ENCODE measurements around the gene PCSK6. TPM values are rescaled to one million over a fixed set of nuclear protein-coding genes. Genes with fewer than 3 reads are reported as not detected.

The PCSK6 gene
- total RNA-seq, 2 experiments from 2014 or later = 0.28 TPM; not detected in 1

GRCh38 chr15:101447168-101447533, 42.4 kb downstream of the PCSK6 start:
- H3K4me3 ChIP-seq (ENCODE audit: low read length) = no peak overlapping the region
- peaks cover 0 to 9% of the 10 kb centered on the region in 2 experiments for H3K27me3 ChIP-seq (ENCODE audit: control insufficient read depth in 1 of 2, insufficient read depth in 2 of 2, low read length in 2 of 2)
- no peaks in the 10 kb centered on the region for H3K36me3 Mint-ChIP-seq (ENCODE audit: low read depth)
- CTCF ChIA-PET = no interaction called here
- peaks cover 32% of the 10 kb centered on the region for H3K27me3 Mint-ChIP-seq
- no peaks in the 10 kb centered on the region for H3K4me1 Mint-ChIP-seq (ENCODE audit: low read depth)
- H3K9me3 ChIP-seq (ENCODE audit: control insufficient read depth in 1 of 2, insufficient read depth in 1 of 2, low read length in 2 of 2) = peaks cover 0 to 11% of the 10 kb centered on the region in 2 experiments
- no peak for DNase-seq
- no peak for ATAC-seq (ENCODE audit: poor library complexity)
- TF ChIP-seq CTCF (IDR thresholded peaks at IDR 0.05) = no peak
- H3K36me3 ChIP-seq (ENCODE audit: insufficient read depth, low read length) = no peaks in the 10 kb centered on the region
- intact Hi-C loops (cut with DNase I, micrococcal nuclease) = no loop called here
- H3K27ac ChIP-seq (ENCODE audit: low read depth in 1 of 2, low read length in 2 of 2) = no peak overlapping the region
- peaks cover 5% of the 10 kb centered on the region for H3K4me1 ChIP-seq (ENCODE audit: insufficient read depth, low read length)
- POLR2A ChIA-PET = no interaction called here
- no peak overlapping the region for H3K27ac Mint-ChIP-seq
- no peak overlapping the region for H3K4me3 Mint-ChIP-seq
- peaks cover 2% of the 10 kb centered on the region for H3K9me3 Mint-ChIP-seq

- Histone ChIP-seq H3K27me3 (ENCODE audit: control insufficient read depth in 1 of 2, insufficient read depth in 2 of 2, low read length in 2 of 2) (peaks cover 0 to 9% of the 10 kb centered on the region in 2 experiments), H3K36me3 (ENCODE audit: insufficient read depth, low read length) (no peaks in the 10 kb centered on the region), H3K9me3 (ENCODE audit: control insufficient read depth in 1 of 2, insufficient read depth in 1 of 2, low read length in 2 of 2) (peaks cover 0 to 11% of the 10 kb centered on the region in 2 experiments), H3K27ac (ENCODE audit: low read depth in 1 of 2, low read length in 2 of 2) (no peak overlapping the region), H3K4me1 (ENCODE audit: insufficient read depth, low read length) (peaks cover 7% of the 10 kb centered on the region), H3K4me3 (ENCODE audit: low read length) (no peak overlapping the region)
- Mint-ChIP-seq H3K4me1 (ENCODE audit: low read depth) (no peaks in the 10 kb centered on the region), H3K4me3 (no peak overlapping the region), H3K9me3 (peaks cover 2% of the 10 kb centered on the region), H3K36me3 (ENCODE audit: low read depth) (no peaks in the 10 kb centered on the region), H3K27me3 (peaks cover 27% of the 10 kb centered on the region), H3K27ac (no peak overlapping the region)
- intact Hi-C loops (cut with DNase I, micrococcal nuclease) = no loop called here
- TF ChIP-seq CTCF (IDR thresholded peaks at IDR 0.05) = no peak
- DNase-seq (peak in 2 of 14 experiments; percentile 17 to 28), ATAC-seq (ENCODE audit: poor library complexity) (no peak)
- POLR2A ChIA-PET = no interaction called here
- CTCF ChIA-PET = no interaction called here
Measured at GRCh38 chr15:101446518-101447167, 42.9 kb downstream of the PCSK6 start.

- ATAC-seq (ENCODE audit: poor library complexity) = no peak
- intact Hi-C loops (cut with DNase I, micrococcal nuclease) = no loop called here
- peaks cover 0 to 2% of the 10 kb centered on the region in 2 experiments for H3K27me3 ChIP-seq (ENCODE audit: control insufficient read depth in 1 of 2, insufficient read depth in 2 of 2, low read length in 2 of 2)
- peaks cover 2% of the 10 kb centered on the region for H3K9me3 Mint-ChIP-seq
- no peak overlapping the region for H3K27ac ChIP-seq (ENCODE audit: low read depth in 1 of 2, low read length in 2 of 2)
- ChIA-PET CTCF (no interaction called here), POLR2A (no interaction called here)
- H3K9me3 ChIP-seq (ENCODE audit: control insufficient read depth in 1 of 2, insufficient read depth in 1 of 2, low read length in 2 of 2) = peaks cover 0 to 11% of the 10 kb centered on the region in 2 experiments
- peaks cover 19% of the 10 kb centered on the region for H3K27me3 Mint-ChIP-seq
- TF ChIP-seq CTCF (IDR thresholded peaks at IDR 0.05) = no peak
- H3K4me3 Mint-ChIP-seq = no peak overlapping the region
- peaks cover 3% of the 10 kb centered on the region for H3K4me1 ChIP-seq (ENCODE audit: insufficient read depth, low read length)
- H3K27ac Mint-ChIP-seq = no peak overlapping the region
- H3K36me3 Mint-ChIP-seq (ENCODE audit: low read depth) = no peaks in the 10 kb centered on the region
- H3K4me3 ChIP-seq (ENCODE audit: low read length) = no peak overlapping the region
- no peaks in the 10 kb centered on the region for H3K4me1 Mint-ChIP-seq (ENCODE audit: low read depth)
- H3K36me3 ChIP-seq (ENCODE audit: insufficient read depth, low read length) = no peaks in the 10 kb centered on the region
- peak in 2 of 14 experiments; percentile 33 to 46 for DNase-seq
Measured at GRCh38 chr15:101445562-101446517, 43.7 kb downstream of the PCSK6 start.

All from CD4-positive, alpha-beta T cell (primary cell).